ENCODE measurements around the gene NTM.

The NTM gene

GRCh38 chr11:132005887-132006286 is 635.5 kb downstream of the NTM start:
- no peak overlapping the region for H3K4me3 ChIP-seq (ENCODE audit: low read depth, low read length)
- no peak for TF ChIP-seq CTCF (IDR thresholded peaks at IDR 0.05; ENCODE audit: borderline replicate concordance, insufficient read depth, low read depth, low read length)

GRCh38 chr11:132006884-132007580 is 636.6 kb downstream of the NTM start:
- TF ChIP-seq CTCF (IDR thresholded peaks at IDR 0.05; ENCODE audit: borderline replicate concordance, insufficient read depth, low read depth, low read length), result no peak
- H3K4me3 ChIP-seq (ENCODE audit: low read depth, low read length), result no peak overlapping the region

GRCh38 chr11:132008226-132008625 is 637.8 kb downstream of the NTM start:
- H3K4me3 ChIP-seq (ENCODE audit: low read depth, low read length), result no peak overlapping the region
- no peak for TF ChIP-seq CTCF (IDR thresholded peaks at IDR 0.05; ENCODE audit: borderline replicate concordance, insufficient read depth, low read depth, low read length)

GRCh38 chr11:132008872-132009271 is 638.5 kb downstream of the NTM start:
- no peak for TF ChIP-seq CTCF (IDR thresholded peaks at IDR 0.05; ENCODE audit: borderline replicate concordance, insufficient read depth, low read depth, low read length)
- H3K4me3 ChIP-seq (ENCODE audit: low read depth, low read length), result no peak overlapping the region

GRCh38 chr11:132020001-132020400 is 649.6 kb downstream of the NTM start:
- H3K4me3 ChIP-seq (ENCODE audit: low read depth, low read length), result no peak overlapping the region
- no peak for TF ChIP-seq CTCF (IDR thresholded peaks at IDR 0.05; ENCODE audit: borderline replicate concordance, insufficient read depth, low read depth, low read length)

GRCh38 chr11:132022285-132022684 is 651.9 kb downstream of the NTM start:
- no peak for TF ChIP-seq CTCF (IDR thresholded peaks at IDR 0.05; ENCODE audit: borderline replicate concordance, insufficient read depth, low read depth, low read length)
- no peak overlapping the region for H3K4me3 ChIP-seq (ENCODE audit: low read depth, low read length)

- H3K4me3 ChIP-seq (ENCODE audit: low read depth, low read length), result no peak overlapping the region
- TF ChIP-seq CTCF (IDR thresholded peaks at IDR 0.05; ENCODE audit: borderline replicate concordance, insufficient read depth, low read depth, low read length), result no peak
Observed at GRCh38 chr11:132022733-132023478, 652.5 kb downstream of the NTM start.

All from GM12875 (cell line).